Hematopoietic multipotent progenitor cell treated with erythropoietin and hydrocortisone succinate and interleukin-3 and kit ligand, for 6 days (in vitro differentiated cells): Measurements from ENCODE around the gene SHC1.

Experiments used
- DNase-seq: peaks from one replicate; pipeline ENCODE4 v3.0.0-alpha.2; 2015

The SHC1 gene

GRCh38 chr1:154934358-154934948 lies 36.1 kb downstream of the SHC1 start:
- no peak for DNase-seq

- DNase-seq, result no peak
Measured at GRCh38 chr1:154931940-154932487, 38.5 kb downstream of the SHC1 start.

DNA sequence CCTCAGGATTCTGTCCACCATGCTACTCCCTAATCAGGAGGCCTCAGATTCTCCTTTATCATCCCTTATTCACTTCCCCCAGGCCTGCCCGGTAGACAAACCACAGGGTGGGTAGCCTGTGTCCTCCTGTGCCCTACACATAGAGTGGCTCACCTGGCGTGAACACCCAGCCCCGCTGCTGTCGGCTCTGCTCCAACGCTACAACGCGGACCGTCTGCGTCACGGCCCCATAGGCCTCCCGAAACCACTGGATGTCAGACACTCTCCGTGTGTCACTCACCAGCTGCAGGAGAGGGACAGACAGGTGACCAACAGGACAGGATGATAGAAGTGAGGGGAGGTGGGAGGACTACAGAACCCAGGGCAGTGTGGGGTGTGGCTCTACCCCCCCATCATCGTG lies 44.3 kb downstream of the SHC1 start:
- DNase-seq, result no peak

- peak; percentile 41 for DNase-seq
Measured at GRCh38 chr1:154925335-154926170, 45.0 kb downstream of the SHC1 start.

DNA sequence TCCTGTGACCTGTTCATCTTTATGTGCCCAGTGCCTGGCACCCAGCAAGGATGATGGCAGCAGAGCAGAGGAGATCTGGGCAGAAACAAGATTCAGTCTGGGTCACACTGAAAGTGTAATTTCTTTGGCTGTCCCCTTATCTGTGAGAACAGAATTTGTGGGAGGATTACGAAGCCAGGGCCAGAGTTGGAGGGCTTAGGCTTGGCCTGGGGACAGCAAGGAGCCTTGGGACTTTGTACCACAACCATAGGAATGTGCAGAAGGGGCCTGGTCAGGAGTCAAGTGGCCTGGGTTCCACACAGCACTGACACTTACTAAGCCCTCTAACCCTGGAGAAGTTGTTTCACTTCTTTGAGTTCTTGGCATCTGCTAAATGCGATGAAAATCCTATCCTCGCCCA lies 46.9 kb downstream of the SHC1 start:
- DNase-seq, result no peak

DNA sequence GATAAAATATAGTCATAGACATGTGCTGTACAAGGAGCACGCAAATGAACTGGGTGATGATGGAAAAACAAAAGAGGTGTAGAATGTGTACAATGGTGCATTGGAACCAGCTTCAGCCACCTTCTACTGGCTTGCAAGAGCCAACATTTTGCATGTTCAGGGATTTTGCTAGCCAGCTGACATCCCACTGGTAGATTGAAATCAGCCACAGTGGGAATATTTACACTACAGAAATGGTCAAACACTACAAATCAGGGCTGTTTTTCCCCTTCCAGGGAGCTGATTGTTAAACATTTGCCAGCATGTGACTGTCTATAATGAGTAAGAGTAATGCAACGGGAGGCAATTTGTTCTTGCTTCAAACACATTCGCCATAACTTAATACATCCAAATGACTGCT lies 57.3 kb downstream of the SHC1 start:
- DNase-seq, result no peak

- DNase-seq, result no peak
Measured at GRCh38 chr1:154912755-154913154, 57.8 kb downstream of the SHC1 start.
